GM21576 (cell line): Measurements from ENCODE around the gene ARRB1.
"Not testable (repeated sequence)": the region's sequence is repeated elsewhere in the genome, so short reads cannot be mapped to it uniquely, and the experiment has no call there.

Experiments
- ATAC-seq: cut with Tn5 transposase; IDR thresholded peaks from one replicate; pipeline ENCODE4 v1.9.1; 2021; ENCODE audit warnings: mild to moderate bottlenecking, moderate library complexity; ENCODE audit not compliant: unreplicated experiment

The ARRB1 gene

GRCh38 chr11:75371949-75372876, 20.8 kb upstream of the ARRB1 start:
- ATAC-seq: no peak

GRCh38 chr11:75369560-75370255, 18.2 kb upstream of the ARRB1 start:
- no peak for ATAC-seq

GRCh38 chr11:75366826-75367225, 15.4 kb upstream of the ARRB1 start:
- not testable (repeated sequence) for ATAC-seq

GRCh38 chr11:75365711-75366181, 14.3 kb upstream of the ARRB1 start:
- no peak for ATAC-seq

- ATAC-seq: not testable (repeated sequence)
Measured at GRCh38 chr11:75362285-75362684, 10.8 kb upstream of the ARRB1 start.

GRCh38 chr11:75356613-75357012, 5.2 kb upstream of the ARRB1 start:
- no peak for ATAC-seq

- no peak for ATAC-seq
Measured at GRCh38 chr11:75355051-75355450, 3.6 kb upstream of the ARRB1 start.

- ATAC-seq: no peak
Measured at GRCh38 chr11:75352588-75353206, 1.2 kb upstream of the ARRB1 start.

GRCh38 chr11:75351791-75352587, 528 bp upstream of the ARRB1 start:
- ATAC-seq: no peak

- ATAC-seq: no peak
Measured at GRCh38 chr11:75350743-75351540, 519 bp downstream of the ARRB1 start.

GRCh38 chr11:75350122-75350742, 1.2 kb downstream of the ARRB1 start:
- ATAC-seq: no peak

GRCh38 chr11:75349521-75350116, 1.8 kb downstream of the ARRB1 start:
- ATAC-seq: no peak

GRCh38 chr11:75347781-75348566, 3.5 kb downstream of the ARRB1 start:
- ATAC-seq: no peak

- no peak for ATAC-seq
Measured at GRCh38 chr11:75346912-75347647, 4.4 kb downstream of the ARRB1 start.

- no peak for ATAC-seq
Measured at GRCh38 chr11:75346296-75346695, 5.2 kb downstream of the ARRB1 start.

GRCh38 chr11:75345455-75346160, 5.9 kb downstream of the ARRB1 start:
- ATAC-seq: no peak
